GM10266 (cell line): ENCODE results near the gene TACC2.
"Not testable (repeated sequence)": the region's sequence is repeated elsewhere in the genome, so short reads cannot be mapped to it uniquely, and the experiment has no call there.

Experiments
- DNase-seq: peaks from one replicate; pipeline ENCODE4 v3.0.0; 2012; ENCODE audit errors: extremely low spot score
- CTCF ChIP-seq: IDR thresholded peaks from 2 replicates; pipeline ENCODE4 v1.5.1; 2012; ENCODE audit warnings: mild to moderate bottlenecking, low read depth; ENCODE audit not compliant: control insufficient read depth, insufficient read depth; ENCODE audit errors: missing control alignments

Gene TACC2

GRCh38 chr10:122075171-122075570 lies 86.2 kb downstream of the TACC2 start:
- TF ChIP-seq CTCF, result no peak
- no peak for DNase-seq

- DNase-seq, result not testable (repeated sequence)
These were observed 86.9 kb downstream of the TACC2 start for GRCh38 chr10:122075876-122076275.

GRCh38 chr10:122077311-122077875 lies 88.4 kb downstream of the TACC2 start:
- DNase-seq, result no peak
- no peak for TF ChIP-seq CTCF

GRCh38 chr10:122078326-122078725 lies 89.4 kb downstream of the TACC2 start:
- DNase-seq, result no peak
- TF ChIP-seq CTCF, result no peak

GRCh38 chr10:122078965-122079795 lies 90.2 kb downstream of the TACC2 start:
- TF ChIP-seq CTCF, result no peak
- no peak for DNase-seq

GRCh38 chr10:122082616-122083477 lies 93.9 kb downstream of the TACC2 start:
- no peak for TF ChIP-seq CTCF
- DNase-seq, result no peak

- TF ChIP-seq CTCF, result no peak
- no peak for DNase-seq
These were observed 94.6 kb downstream of the TACC2 start for GRCh38 chr10:122083478-122084025.
